GM08714 (cell line): Measurements from ENCODE around the gene OR10H3.
"Not testable (repeated sequence)": the region's sequence is repeated elsewhere in the genome, so short reads cannot be mapped to it uniquely, and the experiment has no call there.

Experiments used
- H3K4me3 ChIP-seq: fragments of 200-500 bp; sonication (Bioruptor generic); 2 replicates; pipeline ENCODE4 v1.5.1; 2014; ENCODE audit warnings: mild to moderate bottlenecking, low read length, inconsistent platforms
- ZNF274 ChIP-seq: IDR thresholded peaks from 2 replicates; pipeline ENCODE4 v1.6.1; 2012; ENCODE audit warnings: mild to moderate bottlenecking, low read depth, low read length

Gene OR10H3

DNA sequence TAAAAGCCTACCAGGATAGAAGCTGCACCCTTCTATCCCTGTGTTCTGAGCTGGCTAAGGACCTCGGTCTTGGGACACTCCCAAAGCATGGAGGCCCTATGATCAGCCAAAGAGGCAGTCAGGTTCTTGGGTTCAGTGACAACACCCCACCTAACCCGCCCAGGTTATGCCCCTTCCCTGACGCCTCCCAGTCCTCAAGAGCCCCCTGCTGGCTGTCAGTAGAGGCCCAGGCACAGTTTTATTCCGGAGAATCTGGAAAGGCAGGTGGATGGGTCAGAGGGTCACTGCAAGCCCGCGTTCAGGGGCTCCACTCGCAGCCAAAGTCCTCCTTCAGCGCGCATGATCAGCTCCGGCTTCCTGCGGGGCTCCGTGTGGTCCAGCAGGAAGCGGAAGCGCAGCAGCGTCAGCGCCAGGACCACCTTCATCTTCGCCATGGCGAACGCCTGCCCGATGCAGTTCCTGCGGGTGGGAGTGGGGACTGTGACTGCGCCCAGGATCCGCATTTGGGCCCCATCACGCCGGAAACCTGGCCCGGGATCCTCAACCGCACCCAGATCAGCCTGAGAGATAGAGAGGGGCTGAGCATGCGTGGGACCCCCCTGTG lies 22.3 kb downstream of the OR10H3 start:
- TF ChIP-seq ZNF274, result no peak
- H3K4me3 ChIP-seq, result no peak overlapping the region

DNA sequence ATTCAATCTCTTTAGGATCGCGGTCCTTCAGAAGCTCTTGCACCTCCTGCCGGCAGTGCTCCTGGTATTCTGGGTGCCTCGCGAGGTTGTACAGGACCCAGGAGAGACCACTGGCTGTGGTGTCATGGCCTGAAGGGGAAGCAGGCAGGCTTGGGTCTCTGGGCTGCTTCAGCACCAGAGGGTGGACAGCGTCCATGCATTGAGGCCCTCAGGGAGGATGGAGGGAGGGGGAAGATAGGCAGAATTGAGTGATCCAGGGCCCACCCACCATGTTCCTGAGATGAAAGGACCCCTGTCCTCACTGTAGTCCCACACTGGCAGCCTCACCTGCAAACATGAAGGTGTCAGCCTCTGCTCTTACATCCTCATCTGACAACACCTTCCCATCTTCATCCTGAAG lies 31.8 kb downstream of the OR10H3 start:
- no peak overlapping the region for H3K4me3 ChIP-seq
- TF ChIP-seq ZNF274, result no peak

DNA sequence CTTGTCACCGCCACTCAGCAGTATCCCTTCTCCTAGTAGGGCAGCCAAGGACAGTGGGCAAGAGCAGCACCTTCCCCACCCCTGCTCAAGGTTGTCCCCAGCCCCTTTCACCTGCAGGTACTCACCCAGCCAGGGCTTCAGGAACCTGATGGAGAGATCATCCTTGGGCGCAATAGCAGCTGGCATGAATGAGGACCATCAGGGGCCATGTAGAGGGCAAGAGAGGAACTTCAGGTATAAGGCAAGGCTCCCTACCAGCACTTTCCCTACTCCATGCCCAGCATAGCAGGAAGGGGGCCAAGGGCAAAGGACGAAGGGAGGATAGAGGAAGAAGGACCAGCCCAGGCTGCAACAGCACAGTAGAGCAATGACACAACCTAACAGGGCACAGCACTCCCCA lies 36.4 kb downstream of the OR10H3 start:
- H3K4me3 ChIP-seq, result not testable (repeated sequence)

DNA sequence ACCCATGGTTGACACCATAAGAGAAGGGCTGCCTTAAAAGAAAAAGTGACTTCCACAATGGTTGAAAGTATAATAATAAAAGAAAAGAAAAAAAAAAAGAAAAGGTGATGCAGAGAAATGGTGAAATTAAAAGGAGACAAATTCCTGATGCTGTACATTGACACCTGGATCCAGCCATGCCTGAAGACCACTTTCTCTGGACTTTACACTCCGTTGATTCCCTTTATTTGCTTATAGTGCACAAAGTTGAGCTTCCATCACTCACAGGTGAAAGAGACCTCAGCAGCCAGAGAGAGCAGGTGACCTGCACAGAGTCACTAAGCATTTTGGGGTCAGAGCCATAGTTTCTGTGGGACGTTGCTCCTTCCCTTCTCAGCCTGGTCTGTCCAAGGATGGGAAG lies 37.5 kb downstream of the OR10H3 start:
- TF ChIP-seq ZNF274, result no peak
- H3K4me3 ChIP-seq, result no peak overlapping the region

DNA sequence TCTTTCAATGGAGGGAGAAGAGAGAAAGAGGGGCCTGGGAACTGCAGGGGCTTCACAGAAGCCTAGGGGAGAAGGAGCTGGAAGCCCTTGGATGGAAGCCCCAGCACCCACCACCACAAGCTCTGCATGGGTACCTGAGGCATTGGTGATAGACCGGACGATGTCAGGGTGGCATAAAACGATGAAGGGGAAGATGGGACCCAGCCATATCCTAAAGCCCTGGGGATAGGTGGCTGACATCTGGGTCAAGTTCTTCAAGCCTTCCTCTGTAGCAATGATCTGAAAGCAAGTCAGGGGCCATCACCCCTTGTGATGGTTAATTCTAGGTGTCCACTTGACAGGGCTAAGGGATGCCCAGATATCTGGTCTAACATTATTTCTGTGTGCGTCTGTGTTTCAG lies 38.5 kb downstream of the OR10H3 start:
- H3K4me3 ChIP-seq, result no peak overlapping the region
- TF ChIP-seq ZNF274, result no peak

DNA sequence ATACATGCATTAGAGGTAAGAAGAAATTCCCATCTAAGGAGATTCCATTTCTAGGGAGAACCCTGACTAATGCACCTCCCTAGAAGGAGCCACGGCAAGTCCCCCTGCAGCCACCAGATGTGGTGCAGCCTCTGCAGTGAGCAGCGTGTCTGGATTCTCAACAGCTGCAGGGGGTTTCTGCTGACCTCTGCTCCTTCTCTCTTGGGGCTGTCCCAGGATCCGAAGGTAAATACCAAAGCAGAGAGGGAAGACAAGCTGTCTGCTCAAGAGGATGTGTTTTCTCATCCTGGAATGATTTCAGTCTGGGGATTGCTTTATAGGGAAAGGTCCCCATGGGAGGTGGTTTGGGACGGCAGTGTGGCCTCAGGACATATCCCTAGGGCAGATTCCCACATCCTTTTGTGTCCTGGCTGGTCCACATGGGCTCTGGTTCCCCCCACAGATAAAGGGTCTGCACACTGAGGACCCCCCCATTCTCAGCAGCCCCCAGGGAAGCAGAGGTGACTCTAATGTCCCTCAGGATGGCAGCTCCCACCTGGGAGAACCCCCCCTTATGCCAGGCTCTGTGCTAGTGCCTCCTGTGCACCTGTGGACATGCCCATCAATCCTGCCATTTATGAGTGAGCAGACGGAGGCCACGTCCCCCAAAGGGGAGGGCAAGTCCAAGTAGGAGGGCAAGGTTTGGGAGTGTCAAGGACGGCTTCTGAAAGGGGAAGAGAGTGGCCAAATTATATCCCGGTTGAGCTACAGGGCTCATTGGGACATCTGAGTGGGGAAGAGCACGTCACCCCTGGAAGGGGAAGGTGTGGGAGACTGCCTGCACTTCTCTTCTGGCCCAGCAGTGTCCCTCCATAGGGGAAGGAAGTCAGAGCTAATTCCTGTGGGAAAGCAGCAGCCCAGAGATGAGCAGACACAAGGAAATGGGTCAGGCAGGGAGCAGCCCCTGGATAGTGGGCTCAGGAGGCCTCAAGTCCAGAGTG lies 39.5 kb downstream of the OR10H3 start:
- no peak overlapping the region for H3K4me3 ChIP-seq
- TF ChIP-seq ZNF274, result no peak

DNA sequence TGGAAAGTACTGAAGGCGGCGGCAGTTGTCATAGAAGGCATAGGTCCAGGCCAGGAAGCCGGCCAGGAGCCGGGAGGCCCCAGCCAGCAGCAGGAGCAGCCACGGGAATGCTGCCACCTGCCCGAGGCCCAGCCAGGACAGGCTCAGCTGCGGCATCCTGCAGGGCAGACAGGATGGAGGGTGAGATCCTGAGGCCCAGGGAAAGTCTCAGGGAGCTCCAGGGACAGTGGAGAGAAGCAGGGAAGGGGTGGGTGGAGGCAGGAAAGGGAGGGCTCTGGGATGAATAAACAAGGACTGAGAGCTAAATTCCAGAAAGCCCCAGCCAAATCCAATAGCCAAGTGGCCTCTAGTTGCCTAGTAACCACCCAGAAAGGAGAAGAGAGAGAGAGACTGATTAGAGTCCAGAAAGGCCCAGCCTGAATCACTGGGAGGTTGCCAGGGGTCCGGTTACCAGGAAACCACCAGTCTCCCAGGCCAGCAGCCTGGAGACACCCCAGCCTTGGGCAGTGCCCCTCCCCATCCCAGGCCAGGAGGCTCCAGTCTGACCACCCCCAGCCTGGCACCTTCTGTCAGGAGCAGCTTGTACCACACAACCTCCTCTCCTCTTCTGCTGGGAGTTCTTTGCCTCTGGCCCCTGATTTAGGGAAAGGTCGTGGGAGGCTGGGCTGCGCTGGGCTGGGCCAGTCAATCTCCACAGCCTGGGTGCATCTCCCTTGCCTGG lies 42.1 kb downstream of the OR10H3 start:
- no peak overlapping the region for H3K4me3 ChIP-seq
- no peak for TF ChIP-seq ZNF274

DNA sequence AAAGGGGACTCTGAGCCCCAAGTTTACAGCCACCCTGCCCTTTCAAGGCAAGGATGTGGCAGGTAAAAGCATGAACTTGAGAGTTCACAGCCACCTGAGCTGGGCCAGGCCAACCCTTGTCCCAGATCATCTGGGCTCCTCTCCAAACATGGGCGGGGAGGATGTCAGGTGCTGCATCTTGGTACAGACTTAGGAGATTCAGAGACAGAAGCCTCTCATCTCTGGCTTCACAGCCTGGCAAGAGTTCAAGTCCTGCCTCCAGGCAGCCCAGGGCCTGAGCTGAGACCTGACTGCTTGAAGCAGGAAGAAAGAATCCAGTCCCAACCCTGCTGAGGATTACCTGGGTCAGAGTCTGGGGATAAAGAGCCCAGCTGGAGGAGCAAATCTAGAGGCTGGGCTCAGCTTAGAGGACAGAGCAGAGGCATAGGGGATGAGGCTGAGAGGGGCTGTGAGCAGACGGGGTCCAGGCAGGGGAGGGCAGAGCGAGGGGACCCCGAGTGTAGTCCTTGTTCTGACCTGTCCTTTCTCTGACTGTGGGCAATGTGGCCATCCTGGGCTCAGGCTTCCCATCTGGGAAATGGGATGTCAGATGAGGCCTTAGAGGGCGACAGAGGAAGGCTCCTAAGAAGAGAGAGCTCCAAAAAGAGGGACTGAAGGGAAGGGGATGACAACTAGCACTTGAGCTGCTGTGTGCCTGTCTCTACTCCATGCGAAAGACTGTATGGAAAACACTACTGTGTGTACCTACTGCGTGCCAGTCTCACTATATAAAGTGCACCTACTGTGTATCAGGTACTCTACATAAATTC lies 43.0 kb downstream of the OR10H3 start:
- no peak overlapping the region for H3K4me3 ChIP-seq
- no peak for TF ChIP-seq ZNF274

DNA sequence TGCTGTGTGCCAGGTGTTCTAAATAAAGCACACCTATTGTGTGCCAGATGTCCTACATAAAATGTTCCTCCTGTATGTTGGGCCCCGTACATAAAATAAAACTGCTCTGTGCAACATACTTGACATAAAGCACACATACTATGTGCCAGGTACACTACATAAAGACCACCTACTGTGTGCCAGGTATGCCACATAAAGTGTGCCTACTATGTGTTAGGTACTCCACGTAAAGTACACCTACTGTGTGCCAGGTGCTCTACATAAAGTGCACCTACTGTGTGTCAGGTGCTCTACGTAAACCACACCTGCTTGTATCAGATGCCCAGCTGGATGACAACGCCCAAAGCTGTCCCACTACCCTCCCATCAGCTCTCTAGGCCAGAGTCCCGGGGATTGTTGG lies 43.9 kb downstream of the OR10H3 start:
- no peak overlapping the region for H3K4me3 ChIP-seq
- no peak for TF ChIP-seq ZNF274

DNA sequence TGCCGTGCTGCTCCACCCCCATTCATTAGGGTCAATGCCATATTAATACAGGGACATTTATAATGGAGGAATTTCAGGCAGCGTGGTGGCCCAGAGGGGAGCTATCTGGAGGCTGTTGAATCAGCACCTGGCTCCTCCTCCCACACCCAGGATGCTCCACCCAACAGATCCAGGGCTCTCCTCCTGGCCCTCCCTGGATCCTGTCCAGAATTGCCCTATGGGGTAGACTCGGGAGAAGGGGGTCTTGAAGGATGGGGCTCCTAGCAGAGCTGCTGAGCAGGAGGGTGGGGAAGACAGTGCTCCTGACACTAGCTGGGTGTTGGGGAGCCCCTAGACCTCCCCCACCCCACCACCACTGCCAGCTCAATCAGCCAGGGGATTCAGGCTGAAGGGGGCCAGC lies 44.4 kb downstream of the OR10H3 start:
- H3K4me3 ChIP-seq, result no peak overlapping the region
- no peak for TF ChIP-seq ZNF274

DNA sequence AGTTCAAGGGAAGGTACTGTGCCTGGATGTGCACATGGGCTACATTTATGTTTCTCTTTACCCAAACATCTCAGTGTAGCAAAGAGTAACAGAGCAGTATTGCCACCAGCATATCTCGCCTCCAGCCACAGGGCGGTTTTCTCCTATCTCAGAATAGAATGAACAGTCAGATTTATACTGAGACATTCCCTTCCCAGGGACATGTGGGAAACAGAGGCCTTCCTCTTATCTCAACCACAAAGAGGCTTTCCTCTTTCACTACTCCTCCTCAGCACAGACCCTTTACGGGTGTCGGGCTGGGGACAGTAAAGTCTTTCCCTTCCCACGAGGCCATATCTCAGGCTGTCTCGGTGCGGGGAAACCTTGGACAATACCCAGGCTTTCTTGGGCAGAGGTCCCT lies 45.1 kb downstream of the OR10H3 start:
- H3K4me3 ChIP-seq, result not testable (repeated sequence)

DNA sequence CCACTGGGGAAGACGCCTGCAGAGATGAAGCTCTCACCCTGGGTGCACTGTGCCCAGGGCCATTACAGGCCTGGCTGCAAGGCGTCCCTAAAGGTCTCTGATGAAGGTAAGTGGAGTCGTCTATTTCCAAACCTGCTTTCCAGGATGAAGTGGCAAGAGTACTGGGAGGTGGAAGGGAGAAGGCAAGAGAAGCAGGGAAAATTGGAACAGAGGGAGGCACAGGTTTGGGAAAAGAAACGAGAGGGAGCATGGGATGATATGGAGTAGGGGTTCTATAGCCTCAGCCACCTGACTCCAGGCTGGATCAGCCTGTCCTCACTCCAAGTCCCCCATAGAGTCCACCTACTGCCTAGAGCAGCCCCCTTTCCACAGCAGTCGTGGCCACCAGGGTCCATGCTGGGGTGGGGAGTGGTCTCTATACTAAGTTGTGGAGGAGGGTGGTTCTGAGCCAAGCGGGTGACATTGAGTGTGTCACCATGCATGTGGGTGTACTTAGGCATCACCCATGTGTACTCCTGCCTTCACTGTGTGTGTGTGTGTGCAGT lies 49.9 kb downstream of the OR10H3 start, which contains the start of gene OR10H5:
OR10H5 (plus strand) TSS at position 51 of the 545 bp plus-strand sequence. CDS start 6,388 bp downstream, outside the sequence.
- no peak within 1 kb of the TSS for H3K4me3 ChIP-seq

DNA sequence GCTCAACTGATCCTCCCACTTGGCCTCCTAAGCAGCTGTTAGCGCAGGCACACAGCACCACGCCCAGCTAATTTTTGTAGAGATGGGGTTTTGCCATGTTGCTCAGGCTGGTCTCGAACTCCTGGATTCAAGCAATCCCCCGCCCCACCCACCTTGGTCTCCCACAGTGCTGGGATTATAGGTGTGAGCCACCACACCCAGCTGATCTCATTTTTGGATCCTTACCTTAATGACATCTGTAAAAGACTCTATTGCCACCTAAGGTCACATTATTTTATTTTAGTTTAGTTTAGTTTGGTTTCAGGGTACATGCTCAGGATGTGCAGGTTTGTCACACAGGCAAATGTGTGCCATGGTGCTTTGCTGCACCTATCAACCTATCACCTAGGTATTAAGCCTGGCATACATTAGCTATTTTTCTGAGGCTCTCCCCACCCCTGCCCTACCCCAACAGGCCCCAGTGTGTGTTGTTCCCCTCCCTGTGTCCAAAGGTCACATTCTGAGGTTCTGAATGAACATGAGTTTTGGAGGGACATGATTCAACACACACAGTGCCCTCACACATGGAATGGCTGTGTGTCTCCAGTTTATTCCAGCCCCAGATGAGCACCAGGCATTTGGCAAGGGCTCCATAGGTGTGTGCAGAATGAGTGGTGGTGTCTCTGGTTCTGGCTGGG lies 50.9 kb downstream of the OR10H3 start:
- TF ChIP-seq ZNF274, result no peak
- H3K4me3 ChIP-seq, result no peak overlapping the region

More for the DNA sequence above, 49.9 kb downstream of the OR10H3 start, which contains the start of gene OR10H5:
- TF ChIP-seq ZNF274, result no peak
